GM18951 (cell line): ENCODE data around the gene PLEKHG4.

Source experiments
- POLR2A ChIP-seq: IDR thresholded peaks from 4 replicates; pipeline ENCODE4 v1.6.1; 2011; ENCODE audit warnings: mild to moderate bottlenecking; ENCODE audit not compliant: insufficient read length, insufficient read depth; ENCODE audit errors: extremely low read depth
- in situ Hi-C: fragments of 300-500 bp; cut with MboI; formaldehyde crosslinking; loops from one replicate; pipeline ENCODE4 v1.12.0; 2022; ENCODE audit warnings: low sequenced_read_pairs, mixed read lengths, inconsistent platforms; ENCODE audit not compliant: unreplicated experiment

PLEKHG4 gene

GRCh38 chr16:67265834-67266233 lies 13.5 kb upstream of the PLEKHG4 start:
- in situ Hi-C loops = no loop called here
- TF ChIP-seq POLR2A = no peak

- TF ChIP-seq POLR2A = no peak
- in situ Hi-C loops = no loop called here
Observed at GRCh38 chr16:67268136-67268579, 11.2 kb upstream of the PLEKHG4 start.

GRCh38 chr16:67269766-67270165 lies 9.6 kb upstream of the PLEKHG4 start:
- in situ Hi-C loops = no loop called here
- TF ChIP-seq POLR2A = no peak

GRCh38 chr16:67270931-67271338 lies 8.4 kb upstream of the PLEKHG4 start:
- in situ Hi-C loops = no loop called here

GRCh38 chr16:67271446-67271845 lies 7.9 kb upstream of the PLEKHG4 start:
- in situ Hi-C loops = no loop called here
- no peak for TF ChIP-seq POLR2A

More at GRCh38 chr16:67270931-67271338, 8.4 kb upstream of the PLEKHG4 start:
- no peak for TF ChIP-seq POLR2A

GRCh38 chr16:67275321-67275720 lies 4.0 kb upstream of the PLEKHG4 start:
- TF ChIP-seq POLR2A = no peak
- in situ Hi-C loops = no loop called here

- no peak for TF ChIP-seq POLR2A
- in situ Hi-C loops = no loop called here
Observed at GRCh38 chr16:67277294-67277998, 1.9 kb upstream of the PLEKHG4 start.

- TF ChIP-seq POLR2A = no peak
- in situ Hi-C loops = no loop called here
Observed at GRCh38 chr16:67277999-67278772, 1.1 kb upstream of the PLEKHG4 start.

- in situ Hi-C loops = no loop called here
- TF ChIP-seq POLR2A = no peak
Observed at GRCh38 chr16:67278773-67279295, 498 bp upstream of the PLEKHG4 start.

- in situ Hi-C loops = no loop called here
- TF ChIP-seq POLR2A = no peak
Observed at GRCh38 chr16:67280090-67281015, 1.0 kb downstream of the PLEKHG4 start.

- in situ Hi-C loops = no loop called here
- TF ChIP-seq POLR2A = no peak
Observed at GRCh38 chr16:67281536-67282446, 2.5 kb downstream of the PLEKHG4 start.

- in situ Hi-C loops = no loop called here
- TF ChIP-seq POLR2A = no peak
Observed at GRCh38 chr16:67282447-67282805, 3.1 kb downstream of the PLEKHG4 start.
